HEK293 (cell line): Measurements from ENCODE around the gene MEX3A.

Source experiments
- AEBP2 ChIP-seq: fragments of 450-650 bp; formaldehyde crosslinking; IDR thresholded peaks from 2 replicates; pipeline ENCODE4 v1.5.1; 2016; ENCODE audit warnings: missing biosample characterization, missing genetic modification characterization, borderline replicate concordance
- SALL2 ChIP-seq: fragments of 450-650 bp; formaldehyde crosslinking; IDR thresholded peaks from 2 replicates; pipeline ENCODE4 v1.5.0; 2017; ENCODE audit warnings: missing biosample characterization, mild to moderate bottlenecking, missing genetic modification characterization, borderline replicate concordance
- ZBTB1 ChIP-seq: fragments of 450-650 bp; formaldehyde crosslinking; IDR thresholded peaks from 2 replicates; pipeline ENCODE4 v1.5.1; 2016; ENCODE audit warnings: missing biosample characterization, missing genetic modification characterization
- ZFP41 ChIP-seq: fragments of 450-650 bp; formaldehyde crosslinking; IDR thresholded peaks from 2 replicates; pipeline ENCODE4 v1.5.1; 2016; ENCODE audit warnings: missing biosample characterization, missing genetic modification characterization, borderline replicate concordance
- ZNF140 ChIP-seq: fragments of 450-650 bp; formaldehyde crosslinking; IDR thresholded peaks from 2 replicates; pipeline ENCODE4 v1.5.1; 2016; ENCODE audit warnings: missing biosample characterization, missing genetic modification characterization
- ZNF169 ChIP-seq: fragments of 450-650 bp; formaldehyde crosslinking; IDR thresholded peaks from 2 replicates; pipeline ENCODE4 v1.5.1; 2016; ENCODE audit warnings: missing biosample characterization, missing genetic modification characterization
- ZNF596 ChIP-seq: fragments of 450-650 bp; IDR thresholded peaks from 2 replicates; pipeline ENCODE4 v1.5.0; 2018; ENCODE audit warnings: missing biosample characterization, mild to moderate bottlenecking, missing genetic modification characterization, moderate library complexity
- ZNF747 ChIP-seq: fragments of 450-650 bp; formaldehyde crosslinking; IDR thresholded peaks from 2 replicates; pipeline ENCODE4 v1.5.1; 2016; ENCODE audit warnings: missing biosample characterization, missing genetic modification characterization
- TF ChIP-seq, protein P1 (sequence below): fragments of 450-650 bp; formaldehyde crosslinking; IDR thresholded peaks from 2 replicates; pipeline ENCODE4 v1.5.1; 2016; ENCODE audit warnings: missing biosample characterization, missing genetic modification characterization, low read depth
- TF ChIP-seq, protein P2 (sequence below): fragments of 450-650 bp; formaldehyde crosslinking; IDR thresholded peaks from 2 replicates; pipeline ENCODE4 v1.5.1; 2016; ENCODE audit warnings: missing biosample characterization, missing genetic modification characterization

GRCh38 chr1:156089704-156090103 is 7.4 kb upstream of the MEX3A start:
- TF ChIP-seq ZNF747 (no peak), ZBTB1 (tag by site-specific recombination) (no peak), ZNF140 (tag by site-specific recombination) (no peak), SALL2 (tag by site-specific recombination) (no peak), AEBP2 (tag by site-specific recombination) (no peak), ZFP41 (tag by site-specific recombination) (no peak), ZNF169 (no peak), ZNF596 (tag by site-specific recombination) (no peak)
- TF ChIP-seq, protein P1, sequence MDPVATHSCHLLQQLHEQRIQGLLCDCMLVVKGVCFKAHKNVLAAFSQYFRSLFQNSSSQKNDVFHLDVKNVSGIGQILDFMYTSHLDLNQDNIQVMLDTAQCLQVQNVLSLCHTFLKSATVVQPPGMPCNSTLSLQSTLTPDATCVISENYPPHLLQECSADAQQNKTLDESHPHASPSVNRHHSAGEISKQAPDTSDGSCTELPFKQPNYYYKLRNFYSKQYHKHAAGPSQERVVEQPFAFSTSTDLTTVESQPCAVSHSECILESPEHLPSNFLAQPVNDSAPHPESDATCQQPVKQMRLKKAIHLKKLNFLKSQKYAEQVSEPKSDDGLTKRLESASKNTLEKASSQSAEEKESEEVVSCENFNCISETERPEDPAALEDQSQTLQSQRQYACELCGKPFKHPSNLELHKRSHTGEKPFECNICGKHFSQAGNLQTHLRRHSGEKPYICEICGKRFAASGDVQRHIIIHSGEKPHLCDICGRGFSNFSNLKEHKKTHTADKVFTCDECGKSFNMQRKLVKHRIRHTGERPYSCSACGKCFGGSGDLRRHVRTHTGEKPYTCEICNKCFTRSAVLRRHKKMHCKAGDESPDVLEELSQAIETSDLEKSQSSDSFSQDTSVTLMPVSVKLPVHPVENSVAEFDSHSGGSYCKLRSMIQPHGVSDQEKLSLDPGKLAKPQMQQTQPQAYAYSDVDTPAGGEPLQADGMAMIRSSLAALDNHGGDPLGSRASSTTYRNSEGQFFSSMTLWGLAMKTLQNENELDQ, result no peak
- TF ChIP-seq, protein P2, sequence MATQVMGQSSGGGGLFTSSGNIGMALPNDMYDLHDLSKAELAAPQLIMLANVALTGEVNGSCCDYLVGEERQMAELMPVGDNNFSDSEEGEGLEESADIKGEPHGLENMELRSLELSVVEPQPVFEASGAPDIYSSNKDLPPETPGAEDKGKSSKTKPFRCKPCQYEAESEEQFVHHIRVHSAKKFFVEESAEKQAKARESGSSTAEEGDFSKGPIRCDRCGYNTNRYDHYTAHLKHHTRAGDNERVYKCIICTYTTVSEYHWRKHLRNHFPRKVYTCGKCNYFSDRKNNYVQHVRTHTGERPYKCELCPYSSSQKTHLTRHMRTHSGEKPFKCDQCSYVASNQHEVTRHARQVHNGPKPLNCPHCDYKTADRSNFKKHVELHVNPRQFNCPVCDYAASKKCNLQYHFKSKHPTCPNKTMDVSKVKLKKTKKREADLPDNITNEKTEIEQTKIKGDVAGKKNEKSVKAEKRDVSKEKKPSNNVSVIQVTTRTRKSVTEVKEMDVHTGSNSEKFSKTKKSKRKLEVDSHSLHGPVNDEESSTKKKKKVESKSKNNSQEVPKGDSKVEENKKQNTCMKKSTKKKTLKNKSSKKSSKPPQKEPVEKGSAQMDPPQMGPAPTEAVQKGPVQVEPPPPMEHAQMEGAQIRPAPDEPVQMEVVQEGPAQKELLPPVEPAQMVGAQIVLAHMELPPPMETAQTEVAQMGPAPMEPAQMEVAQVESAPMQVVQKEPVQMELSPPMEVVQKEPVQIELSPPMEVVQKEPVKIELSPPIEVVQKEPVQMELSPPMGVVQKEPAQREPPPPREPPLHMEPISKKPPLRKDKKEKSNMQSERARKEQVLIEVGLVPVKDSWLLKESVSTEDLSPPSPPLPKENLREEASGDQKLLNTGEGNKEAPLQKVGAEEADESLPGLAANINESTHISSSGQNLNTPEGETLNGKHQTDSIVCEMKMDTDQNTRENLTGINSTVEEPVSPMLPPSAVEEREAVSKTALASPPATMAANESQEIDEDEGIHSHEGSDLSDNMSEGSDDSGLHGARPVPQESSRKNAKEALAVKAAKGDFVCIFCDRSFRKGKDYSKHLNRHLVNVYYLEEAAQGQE (tag by site-specific recombination), result no peak
